GM21717 (cell line): ENCODE measurements around the gene CCDC158.
"Not testable (repeated sequence)": the region's sequence is repeated elsewhere in the genome, so short reads cannot be mapped to it uniquely, and the experiment has no call there.

Experiments
- ATAC-seq: cut with Tn5 transposase; IDR thresholded peaks from one replicate; pipeline ENCODE4 v1.9.1; 2021; ENCODE audit warnings: mild to moderate bottlenecking, moderate library complexity; ENCODE audit not compliant: unreplicated experiment

Gene CCDC158

DNA sequence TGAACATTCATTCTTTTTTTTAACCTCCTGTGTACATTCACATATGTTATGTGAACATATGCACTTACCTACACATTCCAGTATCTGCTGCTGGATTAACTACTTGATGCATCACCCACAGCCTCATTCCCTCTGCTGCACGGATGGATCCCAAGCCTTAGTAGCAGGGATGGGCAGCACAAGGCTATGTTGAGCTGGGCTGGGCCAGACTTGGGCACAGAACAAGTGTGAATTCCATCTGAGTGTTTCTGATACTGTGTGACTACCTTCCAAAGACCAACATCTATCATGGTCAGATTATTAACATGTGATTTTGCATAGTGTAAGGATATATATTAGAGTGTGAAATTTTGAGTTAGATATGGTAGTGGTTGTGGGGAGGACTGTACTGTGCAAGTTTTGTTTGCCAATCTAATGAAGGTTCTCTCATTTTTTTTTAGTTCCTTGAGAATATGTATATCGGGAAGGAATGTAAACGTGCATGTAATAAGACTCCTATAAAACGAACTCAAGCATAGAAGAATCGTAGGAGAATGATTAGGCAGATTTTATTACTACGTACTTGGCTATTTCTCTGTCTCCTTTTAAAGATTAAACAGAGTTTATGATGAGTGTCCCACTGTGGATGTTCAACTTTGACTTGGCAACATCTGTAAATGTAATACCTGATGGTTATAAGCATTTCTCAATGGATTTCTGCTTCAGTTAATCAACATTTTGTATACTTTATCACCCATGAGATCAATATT, 137.8 kb downstream of the CCDC158 start:
- no peak for ATAC-seq

DNA sequence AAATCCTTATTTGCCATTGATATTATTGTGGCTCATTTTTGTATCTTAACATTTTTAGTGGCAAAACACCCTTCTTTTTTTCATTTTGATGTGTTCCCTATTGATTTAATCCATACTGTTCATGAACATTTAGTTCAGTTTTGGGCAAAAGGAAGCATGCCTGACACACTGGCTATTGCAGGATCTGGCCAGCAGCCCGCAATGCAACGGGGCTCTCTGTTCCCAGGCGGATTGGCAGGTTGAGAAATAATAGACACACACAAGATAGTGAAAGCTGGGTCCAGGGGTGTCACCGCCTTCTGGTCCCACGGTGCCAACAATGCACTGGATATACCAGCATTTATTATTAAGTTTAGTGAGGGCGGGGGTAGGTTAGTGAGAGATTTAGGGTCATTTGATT, 139.3 kb downstream of the CCDC158 start:
- not testable (repeated sequence) for ATAC-seq

DNA sequence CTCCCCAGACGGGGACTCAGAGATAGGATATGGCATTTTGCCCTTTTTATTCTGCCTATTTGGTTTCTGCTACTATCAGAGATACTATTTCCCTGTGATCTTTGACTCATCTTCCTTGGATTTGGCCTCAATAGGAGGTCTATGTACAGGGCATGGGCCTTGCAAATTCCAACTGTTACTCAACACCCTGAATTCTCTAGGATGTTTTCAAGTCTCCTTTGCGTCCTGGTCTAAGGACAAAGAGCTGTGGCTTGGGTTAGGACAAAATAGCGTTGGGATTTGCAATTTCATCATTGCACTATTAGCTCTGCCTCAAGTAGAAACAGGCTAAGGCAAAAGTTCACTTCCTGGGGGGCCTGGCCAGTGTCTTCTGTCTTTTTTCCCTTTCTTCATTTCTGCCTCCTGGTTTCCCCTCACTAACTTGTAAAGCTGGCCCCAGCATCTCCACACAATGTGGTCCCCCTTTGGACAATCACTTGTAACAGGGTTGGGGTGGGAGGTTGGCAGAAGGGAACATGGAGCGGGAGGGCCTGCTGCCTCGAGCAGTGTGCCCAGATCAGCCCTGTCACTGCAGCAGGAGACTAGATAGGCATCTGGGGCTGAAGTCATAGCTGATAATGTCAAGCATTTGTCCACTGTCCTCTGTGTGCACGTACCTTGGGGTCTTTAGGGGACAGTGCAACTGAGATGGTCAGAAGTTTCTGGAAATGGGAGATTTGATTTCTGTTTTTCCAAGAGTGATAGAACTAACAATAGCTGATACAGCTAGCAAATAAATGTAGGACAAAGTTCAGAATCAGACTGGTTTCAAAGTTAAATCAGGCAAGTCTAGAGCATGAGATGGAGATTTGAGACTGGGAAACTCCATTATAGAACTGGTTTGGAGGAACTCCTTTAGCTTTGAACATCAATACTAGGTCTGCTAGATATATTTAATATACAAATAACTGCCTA, 140.2 kb downstream of the CCDC158 start:
- no peak for ATAC-seq

DNA sequence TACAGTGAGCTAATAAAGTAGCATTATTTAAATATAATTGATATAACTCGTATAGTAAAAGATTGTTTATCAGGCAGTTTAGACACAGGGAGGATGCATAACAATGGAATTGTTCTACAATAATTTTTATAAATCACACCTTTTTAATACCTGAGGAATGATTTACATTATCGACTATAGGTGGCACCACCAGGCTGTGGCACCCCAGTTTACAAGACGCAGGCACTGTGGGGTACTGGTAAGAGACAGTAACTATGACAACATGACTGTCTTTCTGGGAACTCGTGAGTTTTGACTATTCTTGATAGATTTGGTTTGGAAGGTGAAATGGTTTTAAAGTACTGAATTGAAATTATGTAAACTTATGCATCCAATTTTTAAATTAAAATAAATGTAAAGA, 141.5 kb downstream of the CCDC158 start:
- ATAC-seq: no peak

DNA sequence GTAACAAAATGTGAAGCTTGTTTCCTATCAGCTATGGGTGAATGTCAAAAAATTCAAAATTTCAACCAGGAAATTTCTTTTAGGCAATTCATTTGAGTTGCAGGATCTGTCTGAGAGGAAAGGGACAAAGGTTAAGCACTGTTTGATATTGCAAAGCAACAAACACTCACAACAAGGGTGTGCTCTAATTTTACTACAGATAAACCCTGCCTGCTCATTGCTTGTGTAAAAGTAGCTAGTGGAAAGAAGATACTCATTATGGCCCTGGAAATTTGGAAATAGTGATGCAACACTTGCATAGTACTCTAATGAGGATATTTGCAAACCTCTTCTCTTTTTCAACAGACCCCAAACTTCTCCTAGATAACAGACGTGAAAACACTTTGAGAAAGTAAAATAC, 142.4 kb downstream of the CCDC158 start:
- no peak for ATAC-seq

DNA sequence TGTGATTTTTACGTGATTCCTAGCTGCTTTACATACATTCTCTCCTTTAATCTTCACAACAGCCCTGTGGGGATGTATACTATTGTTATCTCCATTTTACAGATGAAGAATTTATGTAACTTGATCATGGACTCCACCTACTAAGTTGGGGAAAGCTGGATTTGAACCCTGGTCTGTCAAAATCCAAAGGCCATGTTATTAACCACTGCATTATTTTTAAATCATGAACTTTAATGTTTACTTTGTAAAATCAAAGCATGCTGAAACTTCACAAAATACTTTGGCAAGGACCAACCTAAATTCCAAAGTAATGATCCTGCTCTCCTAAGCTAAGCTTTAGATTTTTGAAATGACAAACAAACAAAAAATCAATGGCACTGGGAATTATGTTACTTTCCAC, 143.3 kb downstream of the CCDC158 start:
- no peak for ATAC-seq

DNA sequence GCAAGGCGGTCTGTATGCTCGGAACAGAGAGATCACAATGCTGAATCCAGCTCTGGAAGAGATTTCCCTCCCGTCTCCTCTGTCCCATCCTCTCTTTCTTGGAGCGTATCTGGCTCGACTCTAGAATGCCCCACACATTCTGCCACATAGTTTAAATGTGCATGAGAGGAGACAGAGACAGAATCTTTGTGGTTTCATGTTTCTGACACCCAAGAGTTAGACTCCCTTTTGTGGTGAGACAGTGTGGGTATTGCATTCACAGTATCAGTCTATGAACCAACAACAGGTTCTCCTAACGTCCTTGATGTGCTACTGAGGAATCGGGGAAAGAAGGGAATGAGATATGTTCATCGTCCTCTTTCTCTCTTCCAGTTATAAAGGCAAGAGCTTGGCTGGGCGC, 144.1 kb downstream of the CCDC158 start:
- ATAC-seq: no peak

DNA sequence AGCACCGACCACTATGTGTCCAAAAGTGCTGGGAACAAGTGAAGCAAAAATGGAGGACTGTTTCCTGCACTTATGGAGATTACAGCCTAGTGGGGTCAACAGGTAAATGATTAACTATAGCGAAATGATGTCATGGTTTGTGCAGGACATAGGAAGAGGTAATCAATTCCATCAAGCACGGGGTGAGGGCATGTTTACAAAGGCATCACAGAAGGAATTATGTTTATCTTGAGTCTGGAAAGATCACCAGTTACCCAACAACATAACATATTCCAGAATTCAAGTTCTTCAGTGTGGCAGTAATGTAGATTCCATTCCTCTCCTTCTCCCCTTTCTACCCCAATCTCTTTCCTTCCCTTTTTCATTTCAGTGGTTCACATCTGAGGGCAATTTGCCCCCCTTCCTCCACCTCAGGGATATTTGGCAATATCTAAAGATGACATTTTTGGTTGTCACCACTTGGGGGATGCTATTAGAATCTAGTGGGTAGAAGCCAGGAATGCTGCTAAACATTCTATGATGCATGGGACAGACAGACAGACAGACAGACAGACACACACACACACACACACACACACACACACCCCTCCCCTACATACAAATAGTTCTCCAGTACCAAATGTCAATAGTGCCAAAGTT, 145.3 kb downstream of the CCDC158 start:
- ATAC-seq: no peak

DNA sequence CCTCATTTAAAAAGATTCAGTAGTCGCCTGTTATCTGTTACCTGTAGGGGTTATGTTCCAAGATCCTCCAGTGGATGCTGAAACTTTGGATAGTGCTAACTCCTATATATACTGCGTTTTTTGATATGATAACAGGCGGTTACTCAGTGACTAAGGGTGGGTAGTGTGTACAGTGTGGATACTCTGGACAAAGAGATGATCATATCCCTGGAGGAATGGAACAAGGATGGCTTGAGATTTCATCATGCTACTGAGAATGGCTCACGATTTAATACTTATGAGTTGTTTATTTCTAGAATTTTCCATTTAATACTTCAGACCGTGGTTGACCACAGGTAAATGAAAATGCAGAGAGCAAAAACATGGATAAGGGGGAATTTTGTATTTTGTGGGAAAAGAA, 147.9 kb downstream of the CCDC158 start:
- ATAC-seq: no peak

DNA sequence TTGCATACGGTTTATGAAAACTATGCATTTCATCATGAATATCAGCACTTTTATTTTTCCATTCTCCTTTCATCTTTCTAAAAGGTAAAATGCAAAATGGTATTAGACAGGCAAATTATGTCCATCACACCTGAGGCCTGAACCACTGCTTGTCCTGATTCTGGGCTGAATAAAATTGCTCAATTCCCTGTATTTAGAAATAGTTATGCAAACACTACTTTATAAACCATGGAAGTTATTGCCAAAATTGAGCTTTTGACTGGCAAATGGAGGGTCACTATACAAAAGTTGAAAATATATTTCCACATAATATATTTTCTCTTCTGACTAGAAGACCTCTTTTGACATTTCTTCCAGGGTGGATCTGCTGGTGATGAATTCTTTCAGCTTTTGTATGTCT, 148.4 kb downstream of the CCDC158 start:
- no peak for ATAC-seq

DNA sequence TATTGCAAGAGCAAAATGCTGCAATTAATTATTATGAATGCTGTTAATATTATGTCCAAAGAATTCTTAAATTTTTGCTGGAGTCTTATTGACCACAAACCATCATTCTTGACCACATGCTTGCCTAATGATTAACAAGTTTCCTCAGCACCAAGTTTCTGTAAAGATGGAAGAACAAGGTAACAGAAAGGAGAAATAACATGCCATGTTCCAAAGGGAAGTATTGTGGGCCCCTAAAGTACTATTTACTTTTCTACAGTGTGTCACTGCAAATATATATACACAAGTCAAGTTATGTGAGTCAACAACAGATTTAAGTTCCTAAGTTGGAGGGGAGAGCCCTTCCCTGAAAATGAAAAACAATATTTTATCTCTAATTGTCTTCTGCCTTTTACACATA, 148.9 kb downstream of the CCDC158 start:
- no peak for ATAC-seq

DNA sequence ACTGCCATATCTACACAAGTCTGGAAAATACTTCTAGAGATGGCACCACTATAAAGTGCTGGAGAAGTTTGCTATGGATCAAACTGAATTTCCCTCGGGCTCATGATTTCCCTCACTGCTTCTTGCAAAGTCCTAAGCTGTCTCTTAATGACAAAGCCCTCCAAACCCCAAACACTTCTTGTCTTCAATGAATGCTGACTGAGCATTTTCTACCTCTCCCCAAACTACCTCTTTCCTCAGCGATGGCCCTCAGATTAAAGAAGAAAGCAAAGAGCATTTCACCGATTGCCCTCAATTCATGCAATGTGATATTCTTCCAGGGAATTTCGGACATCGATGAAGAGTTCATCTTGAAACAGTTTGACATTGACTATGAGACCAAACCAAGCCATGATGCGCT, 149.7 kb downstream of the CCDC158 start:
- no peak for ATAC-seq

DNA sequence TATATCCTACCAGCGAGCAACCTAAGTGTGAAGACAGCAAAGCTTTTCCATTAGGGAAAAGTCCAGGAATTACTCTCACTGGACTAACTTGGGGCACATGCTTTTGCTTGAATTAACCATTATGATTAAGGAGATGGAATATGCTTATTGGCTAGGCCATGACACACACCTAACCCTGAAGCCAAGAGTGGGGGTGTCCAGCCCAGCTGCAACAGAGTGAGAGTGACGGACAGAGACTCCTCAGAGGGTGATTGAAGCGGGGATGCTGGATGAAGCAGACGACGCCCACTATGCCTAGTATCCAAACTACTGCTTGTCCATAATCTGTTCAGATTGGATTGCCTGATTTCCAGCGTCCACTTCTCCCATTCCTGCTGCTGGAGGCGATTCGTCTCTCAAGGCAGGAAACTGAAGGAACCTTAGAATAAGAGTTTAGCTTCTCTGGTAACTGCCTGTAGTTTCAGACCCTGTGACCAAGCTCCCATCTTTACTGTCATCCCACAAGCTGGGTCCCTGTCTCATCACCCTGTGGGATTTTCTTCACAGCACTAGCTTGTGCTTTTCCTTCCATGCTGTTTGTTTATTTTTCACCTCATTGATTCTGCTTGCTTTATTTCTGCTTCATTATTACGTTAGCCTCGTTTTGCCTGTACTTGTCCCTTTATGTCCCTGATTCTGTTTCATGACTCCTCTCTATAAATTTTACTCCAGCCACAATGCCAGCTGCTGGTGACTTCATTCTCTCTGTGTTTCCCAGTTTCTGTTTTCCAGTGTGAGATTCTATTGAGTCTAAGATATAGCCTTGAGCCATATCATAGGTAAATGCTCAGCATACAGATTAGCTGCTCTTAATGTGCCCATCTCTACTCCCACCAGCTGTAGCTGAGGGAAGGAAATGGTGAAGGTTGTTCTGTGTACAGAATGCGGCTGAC, 150.4 kb downstream of the CCDC158 start:
- ATAC-seq: no peak

DNA sequence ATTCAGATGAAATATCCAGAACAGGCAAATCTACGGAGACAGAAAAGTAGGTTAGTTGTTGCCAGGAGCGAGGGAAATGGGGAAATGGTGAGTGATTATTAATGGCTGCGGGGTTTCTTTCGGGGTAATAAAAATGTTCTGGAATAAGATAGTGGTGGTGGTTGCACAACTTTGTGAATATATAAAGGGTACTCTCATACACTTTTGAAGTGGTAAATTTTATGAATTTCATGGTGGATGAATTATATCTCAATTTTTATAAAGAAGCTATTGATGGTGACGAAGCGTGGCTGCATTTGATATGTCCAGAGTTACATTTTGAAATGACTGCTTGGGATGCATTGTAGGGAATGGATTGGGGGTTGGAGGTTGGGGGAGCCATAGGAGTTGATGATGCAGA, 153.1 kb downstream of the CCDC158 start:
- ATAC-seq: no peak

DNA sequence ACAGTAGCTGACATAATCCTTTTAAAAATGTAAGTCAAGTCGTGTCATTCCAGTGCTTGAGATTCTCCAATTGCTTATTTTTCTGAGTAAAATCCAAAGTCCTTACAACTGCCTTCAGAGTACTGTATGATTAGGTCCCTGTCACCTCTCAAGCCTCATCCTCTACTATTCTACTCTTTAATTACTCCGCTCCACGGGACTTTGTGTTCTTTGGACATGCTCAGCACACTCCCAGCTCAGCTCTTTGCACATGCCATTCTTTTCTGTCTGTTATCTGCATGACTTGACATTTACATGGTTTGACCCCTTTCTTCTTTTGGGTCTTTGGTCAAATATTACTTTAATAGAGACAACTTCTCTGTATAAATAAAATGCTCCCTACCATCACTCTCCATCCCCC, 154.3 kb downstream of the CCDC158 start:
- no peak for ATAC-seq

DNA sequence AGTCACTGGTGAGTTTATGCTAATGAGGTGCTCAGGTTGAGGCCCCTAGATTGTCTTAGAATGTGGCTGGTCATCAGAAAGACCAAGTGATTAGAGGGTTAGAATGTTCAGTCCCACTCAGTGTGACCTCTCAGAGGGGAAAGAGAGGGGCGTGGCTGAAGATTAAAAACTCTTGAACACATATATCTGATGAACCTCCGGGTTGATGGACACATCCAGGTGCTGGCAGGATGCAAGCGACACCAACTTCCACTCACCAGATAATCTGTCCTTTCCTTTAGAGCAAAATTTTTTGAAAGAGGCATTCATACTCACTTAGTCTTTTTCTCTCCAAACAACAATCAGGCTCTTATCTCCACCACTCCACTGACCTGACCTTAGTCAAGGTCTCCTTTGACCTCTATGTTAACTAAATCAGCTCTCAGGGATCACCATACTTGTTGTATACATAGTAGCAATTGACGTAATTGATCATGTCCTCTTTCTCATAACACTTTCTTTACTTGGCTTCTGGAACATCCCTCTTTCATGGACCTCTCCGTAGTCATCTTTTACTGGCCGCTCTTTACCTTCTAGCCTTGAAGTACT, 155.2 kb downstream of the CCDC158 start:
- no peak for ATAC-seq
